Fibroblast of skin of right biceps (primary cell): Measurements from ENCODE around the gene PLS1.

Experiments used
- DNase-seq: peaks from one replicate; pipeline ENCODE4 v3.0.0-alpha.2; 2013

PLS1 gene

GRCh38 chr3:142642956-142643355 is 46.8 kb downstream of the PLS1 start:
- no peak for DNase-seq

- DNase-seq: no peak
Measured at GRCh38 chr3:142644502-142644901, 48.3 kb downstream of the PLS1 start.

GRCh38 chr3:142645236-142645793 is 49.1 kb downstream of the PLS1 start:
- DNase-seq: peak; percentile 49

GRCh38 chr3:142646020-142646785 is 50.0 kb downstream of the PLS1 start:
- no peak for DNase-seq

- peak; percentile 10 for DNase-seq
Measured at GRCh38 chr3:142647856-142648255, 51.7 kb downstream of the PLS1 start.

- no peak for DNase-seq
Measured at GRCh38 chr3:142648950-142649349, 52.8 kb downstream of the PLS1 start.

GRCh38 chr3:142650001-142650693 is 54.0 kb downstream of the PLS1 start:
- DNase-seq: no peak

- DNase-seq: peak; percentile 5
Measured at GRCh38 chr3:142651711-142652110, 55.5 kb downstream of the PLS1 start.

- no peak for DNase-seq
Measured at GRCh38 chr3:142652826-142653292, 56.7 kb downstream of the PLS1 start.

- no peak for DNase-seq
Measured at GRCh38 chr3:142656575-142656974, 60.4 kb downstream of the PLS1 start.

GRCh38 chr3:142657033-142657432 is 60.8 kb downstream of the PLS1 start:
- DNase-seq: no peak

- no peak for DNase-seq
Measured at GRCh38 chr3:142660383-142660782, 64.2 kb downstream of the PLS1 start.

GRCh38 chr3:142660893-142661292 is 64.7 kb downstream of the PLS1 start:
- no peak for DNase-seq

- no peak for DNase-seq
Measured at GRCh38 chr3:142663865-142664264, 67.7 kb downstream of the PLS1 start.

- no peak for DNase-seq
Measured at GRCh38 chr3:142664311-142664710, 68.1 kb downstream of the PLS1 start.

GRCh38 chr3:142664819-142665218 is 68.6 kb downstream of the PLS1 start:
- DNase-seq: no peak

- no peak for DNase-seq
Measured at GRCh38 chr3:142670120-142670519, 73.9 kb downstream of the PLS1 start.

GRCh38 chr3:142676151-142676550 is 80.0 kb downstream of the PLS1 start:
- DNase-seq: no peak

- no peak for DNase-seq
Measured at GRCh38 chr3:142680710-142681109, 84.5 kb downstream of the PLS1 start.

GRCh38 chr3:142690613-142691012 is 94.4 kb downstream of the PLS1 start:
- DNase-seq: no peak

- DNase-seq: no peak
Measured at GRCh38 chr3:142691527-142691926, 95.3 kb downstream of the PLS1 start.

- DNase-seq: no peak
Measured at GRCh38 chr3:142693136-142693853, 97.1 kb downstream of the PLS1 start.

- DNase-seq: no peak
Measured at GRCh38 chr3:142694225-142694624, 98.0 kb downstream of the PLS1 start.
